Thyroid gland (tissue), 4 donors: Measurements from ENCODE around the gene ZNF511. TPM values are rescaled to one million over a fixed set of nuclear protein-coding genes. Genes with fewer than 3 reads are reported as not detected.
A peak's percentile ranks its signal among the peaks of the same experiment; 100 is the strongest.
"Not testable (repeated sequence)": the region's sequence is repeated elsewhere in the genome, so short reads cannot be mapped to it uniquely, and the experiment has no call there.

ENCODE experiments used
- DNase-seq, 2 donors: peaks; one replicate each; pipeline ENCODE4 v3.0.0-alpha.2; 2019
- H3K27ac ChIP-seq, 3 donors: fragments of 200-600 bp; sonication (generic); 1 replicate in 2 of 3; 2 replicates in 1 of 3; pipeline ENCODE4 v1.5.1; 2016 to 2019; ENCODE audit warnings: mild to moderate bottlenecking in 1 of 3, moderate library complexity in 1 of 3
- H3K27me3 ChIP-seq: fragments of 200-600 bp; sonication (generic); one replicate; pipeline ENCODE4 v1.5.1; 2019
- H3K36me3 ChIP-seq, 2 donors: fragments of 200-600 bp; sonication (generic); one replicate each; pipeline ENCODE4 v1.5.1; 2016 to 2019
- H3K4me1 ChIP-seq, 2 donors: fragments of 200-600 bp; sonication (generic); one replicate each; pipeline ENCODE4 v1.5.1; 2017 to 2019
- H3K4me3 ChIP-seq, 3 donors: fragments of 200-600 bp; sonication (generic); replicated peaks in 1 of 3; 1 replicate in 2 of 3; 2 replicates in 1 of 3; pipeline ENCODE4 v1.5.1; 2016; ENCODE audit warnings: mild to moderate bottlenecking in 1 of 3
- H3K9me3 ChIP-seq: fragments of 200-600 bp; sonication (generic); one replicate; pipeline ENCODE4 v1.5.1; 2017
- POLR2A ChIP-seq, 2 donors: fragments of 450-650 bp; IDR thresholded peaks; one replicate each; pipeline ENCODE4 v1.6.1; 2017; ENCODE audit warnings: antibody characterized with exemption in 2 of 2, mild to moderate bottlenecking in 2 of 2, moderate library complexity in 1 of 2
- WGBS, 2 donors: methylation state at CpG; one replicate each; pipeline ENCODE4 v1.1.5; 2017; 5-methylcytosine and 5-hydroxymethylcytosine counted together
- intact Hi-C: fragments of 100-400 bp; cut with DNase I; formaldehyde crosslinking; loops from one replicate; pipeline ENCODE4 v1.15.1; 2023
- total RNA-seq, 4 donors: library from RNA; depleted of rRNA; stranded (reverse); fragments of >200 nt; gene quantifications; one replicate each; pipeline ENCODE4 v1.2.3, GENCODE V29; 2016
- TF ChIP-seq, protein P1 (sequence below), 6 experiments: fragments of 200-600 bp in 3 of 6; fragments of 450-650 bp in 3 of 6; sonication (generic) in 3 of 6; IDR thresholded peaks; one replicate each; pipeline ENCODE4 v1.5.1; 2016 to 2019; ENCODE audit warnings: antibody characterized with exemption in 6 of 6, mild to moderate bottlenecking in 2 of 6, inconsistent platforms in 1 of 6, moderate library complexity in 1 of 6

Gene ZNF511
- total RNA-seq, 4 donors from 2014 or later = 22.0 to 53.6 (median 26.2) TPM

DNA sequence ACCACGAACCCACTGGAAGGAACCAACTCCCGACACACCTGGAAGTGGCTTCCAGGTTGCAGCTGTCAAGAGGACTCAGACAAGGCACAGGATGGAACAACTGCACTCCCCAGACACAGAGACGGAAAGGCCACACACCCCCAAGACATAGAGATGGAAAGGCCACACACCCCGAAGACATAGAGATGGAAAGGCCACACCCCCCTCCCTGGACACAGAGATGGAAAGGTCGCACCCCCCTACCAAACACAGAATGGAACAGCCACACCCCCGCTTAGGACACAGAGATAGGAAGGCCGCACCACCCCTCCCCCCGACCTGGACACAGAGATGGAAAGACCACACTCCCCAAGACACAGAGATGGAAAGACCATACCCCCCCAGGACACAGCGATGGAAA, 7.6 kb downstream of the ZNF511 start:
- WGBS, 2 donors = 94 to 96% methylated on average over 5 to 9 of the region's 9 CpGs

GRCh38 chr10:133316732-133317131, 8.0 kb downstream of the ZNF511 start:
- Histone ChIP-seq H3K36me3 (no peaks in the 10 kb centered on the region), H3K4me3 (no peak overlapping the region), H3K27ac (no peak overlapping the region), H3K27me3 (no peaks in the 10 kb centered on the region), H3K4me1 (peaks cover 4 to 6% of the 10 kb centered on the region in 2 donors), H3K9me3 (no peaks in the 10 kb centered on the region)
- 83 to 88% methylated on average over 3 to 6 of the region's 7 CpGs for WGBS, 2 donors
- no peak for DNase-seq
- TF ChIP-seq, protein P1, sequence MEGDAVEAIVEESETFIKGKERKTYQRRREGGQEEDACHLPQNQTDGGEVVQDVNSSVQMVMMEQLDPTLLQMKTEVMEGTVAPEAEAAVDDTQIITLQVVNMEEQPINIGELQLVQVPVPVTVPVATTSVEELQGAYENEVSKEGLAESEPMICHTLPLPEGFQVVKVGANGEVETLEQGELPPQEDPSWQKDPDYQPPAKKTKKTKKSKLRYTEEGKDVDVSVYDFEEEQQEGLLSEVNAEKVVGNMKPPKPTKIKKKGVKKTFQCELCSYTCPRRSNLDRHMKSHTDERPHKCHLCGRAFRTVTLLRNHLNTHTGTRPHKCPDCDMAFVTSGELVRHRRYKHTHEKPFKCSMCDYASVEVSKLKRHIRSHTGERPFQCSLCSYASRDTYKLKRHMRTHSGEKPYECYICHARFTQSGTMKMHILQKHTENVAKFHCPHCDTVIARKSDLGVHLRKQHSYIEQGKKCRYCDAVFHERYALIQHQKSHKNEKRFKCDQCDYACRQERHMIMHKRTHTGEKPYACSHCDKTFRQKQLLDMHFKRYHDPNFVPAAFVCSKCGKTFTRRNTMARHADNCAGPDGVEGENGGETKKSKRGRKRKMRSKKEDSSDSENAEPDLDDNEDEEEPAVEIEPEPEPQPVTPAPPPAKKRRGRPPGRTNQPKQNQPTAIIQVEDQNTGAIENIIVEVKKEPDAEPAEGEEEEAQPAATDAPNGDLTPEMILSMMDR (IDR thresholded peaks at IDR 0.05) = no peak
- intact Hi-C loops = no loop called here

More for the DNA sequence above, 7.6 kb downstream of the ZNF511 start:
- Histone ChIP-seq H3K4me3 (no peak overlapping the region), H3K9me3 (no peaks in the 10 kb centered on the region), H3K36me3 (peaks cover 0 to 3% of the 10 kb centered on the region in 2 donors), H3K4me1 (peaks cover 4 to 6% of the 10 kb centered on the region in 2 donors), H3K27ac (no peak overlapping the region), H3K27me3 (no peaks in the 10 kb centered on the region)
- intact Hi-C loops = no loop called here
- no peak for DNase-seq
- TF ChIP-seq, protein P1 (IDR thresholded peaks at IDR 0.05) = no peak
- TF ChIP-seq POLR2A (IDR thresholded peaks at IDR 0.05) = no peak

- peak; percentile 48 to 52 for DNase-seq
- intact Hi-C loops = no loop called here
- TF ChIP-seq POLR2A (IDR thresholded peaks at IDR 0.05) = no peak
- TF ChIP-seq, protein P1 (IDR thresholded peaks at IDR 0.05) = peak in 5 of 6 experiments; percentile 36 to 65 (median 51)
Observed at GRCh38 chr10:133318494-133319127, 9.9 kb downstream of the ZNF511 start.

DNA sequence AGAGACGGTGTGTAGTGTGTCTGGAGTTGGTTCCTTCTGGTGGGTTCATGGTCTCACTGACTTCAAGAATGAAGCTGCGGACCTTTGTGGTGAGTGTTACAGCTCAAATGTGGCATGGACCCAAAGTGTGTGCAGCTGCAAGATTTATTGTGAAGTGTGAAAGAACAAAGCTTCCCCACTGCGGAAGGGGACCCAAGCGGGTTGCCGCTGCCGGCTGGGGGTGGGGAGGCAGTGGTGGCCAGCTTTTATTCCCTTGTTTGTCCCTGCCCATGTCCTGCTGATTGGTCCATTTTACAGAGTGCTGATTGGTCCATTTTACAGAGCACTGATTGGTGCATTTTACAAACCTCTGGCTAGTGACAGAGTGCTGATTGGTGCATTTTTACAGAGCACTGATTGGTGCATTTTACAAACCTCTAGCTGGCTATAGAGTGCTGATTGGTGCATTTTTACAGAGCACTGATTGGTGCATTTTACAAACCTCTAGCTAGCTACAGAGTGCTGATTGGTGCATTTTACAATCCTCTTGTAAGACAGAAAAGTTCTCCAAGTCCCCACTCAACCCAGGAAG, 12.2 kb downstream of the ZNF511 start:
- 96 to 100% methylated on average over 6 of the region's 6 CpGs for WGBS, 2 donors

More at GRCh38 chr10:133318494-133319127, 9.9 kb downstream of the ZNF511 start:
- Histone ChIP-seq H3K9me3 (no peaks in the 10 kb centered on the region), H3K4me3 (no peak overlapping the region), H3K36me3 (no peaks in the 10 kb centered on the region), H3K27me3 (no peaks in the 10 kb centered on the region), H3K27ac (no peak overlapping the region), H3K4me1 (peaks cover 4 to 6% of the 10 kb centered on the region in 2 donors)
- 0 to 31% methylated on average over 7 to 9 of the region's 51 CpGs for WGBS, 2 donors

GRCh38 chr10:133322064-133322709, 13.5 kb downstream of the ZNF511 start:
- H3K27me3 ChIP-seq, H3K27ac ChIP-seq, H3K9me3 ChIP-seq, intact Hi-C loops, H3K36me3 ChIP-seq, H3K4me3 ChIP-seq: not testable (repeated sequence)
- H3K4me1 ChIP-seq = peaks cover 6 to 23% of the 10 kb centered on the region in 2 donors
- peak; percentile 71 to 78 for DNase-seq
- 43 to 48% methylated on average over 12 of the region's 14 CpGs for WGBS, 2 donors

More for the DNA sequence above, 12.2 kb downstream of the ZNF511 start:
- H3K36me3 ChIP-seq, H3K4me3 ChIP-seq, H3K27ac ChIP-seq, H3K27me3 ChIP-seq, intact Hi-C loops, DNase-seq, H3K9me3 ChIP-seq: not testable (repeated sequence)
- peaks cover 4 to 19% of the 10 kb centered on the region in 2 donors for H3K4me1 ChIP-seq
